HEK293 (cell line): ENCODE measurements around the gene FRMD4B.

ENCODE experiments used
- CTCF ChIA-PET: fragments of 350-600 bp; formaldehyde crosslinking; extraction: SDS; loops from one replicate; lab custom pipeline; 2021; ENCODE audit warnings: antibody characterized with exemption; lab: Yijun Ruan, JAX
- POLR2A ChIA-PET: fragments of 300-600 bp; formaldehyde crosslinking; extraction: SDS; loops from one replicate; lab custom pipeline; 2020; ENCODE audit warnings: antibody characterized with exemption, inconsistent platforms; lab: Yijun Ruan, JAX
- H3K27ac ChIP-seq: fragments of 200-500 bp; sonication (Bioruptor generic); 2 replicates; pipeline ENCODE4 v1.5.1; 2014; ENCODE audit warnings: low read depth, low read length, control low read depth, inconsistent platforms; ENCODE audit errors: extremely low read depth
- H3K36me3 ChIP-seq, 2 experiments: fragments of 200-500 bp in 1 of 2; sonication (Bioruptor generic) in 1 of 2; 1 replicate in 1 of 2; 2 replicates in 1 of 2; pipeline ENCODE4 v1.5.1; 2014 to 2017; ENCODE audit warnings: inconsistent platforms in 2 of 2, low read length in 2 of 2; ENCODE audit not compliant: control insufficient read depth in 2 of 2, insufficient read depth in 1 of 2
- H3K4me1 ChIP-seq: fragments of 200-500 bp; sonication (Bioruptor generic); 2 replicates; pipeline ENCODE4 v1.5.1; 2014; ENCODE audit warnings: mild to moderate bottlenecking, low read length, inconsistent platforms; ENCODE audit not compliant: control insufficient read depth, insufficient read depth
- H3K4me3 ChIP-seq: 2 replicates; pipeline ENCODE4 v1.5.1; 2011; ENCODE audit warnings: low read depth, mild to moderate bottlenecking, control low read depth, low read length, moderate library complexity
- H3K9me3 ChIP-seq: fragments of 200-500 bp; sonication (Bioruptor generic); 2 replicates; pipeline ENCODE4 v1.5.1; 2014; ENCODE audit warnings: low read depth, low read length, inconsistent platforms; ENCODE audit not compliant: control insufficient read depth, insufficient read depth
- BCL11B ChIP-seq: fragments of 450-650 bp; formaldehyde crosslinking; IDR thresholded peaks from 2 replicates; pipeline ENCODE4 v1.5.1; 2016; ENCODE audit warnings: low read depth, missing biosample characterization, missing genetic modification characterization
- FEZF1 ChIP-seq: fragments of 450-650 bp; formaldehyde crosslinking; IDR thresholded peaks from 2 replicates; pipeline ENCODE4 v1.5.1; 2016; ENCODE audit warnings: missing biosample characterization, missing genetic modification characterization
- PRDM1 ChIP-seq: fragments of 450-650 bp; formaldehyde crosslinking; IDR thresholded peaks from 2 replicates; pipeline ENCODE4; 2016; ENCODE audit warnings: missing biosample characterization, missing genetic modification characterization
- PRDM4 ChIP-seq: fragments of 450-650 bp; formaldehyde crosslinking; IDR thresholded peaks from 2 replicates; pipeline ENCODE4 v1.5.1; 2017; ENCODE audit warnings: missing biosample characterization, missing genetic modification characterization
- PRDM6 ChIP-seq: fragments of 450-650 bp; formaldehyde crosslinking; IDR thresholded peaks from 2 replicates; pipeline ENCODE4 v1.5.1; 2017; ENCODE audit warnings: missing biosample characterization, missing genetic modification characterization
- REST ChIP-seq: fragments of 450-650 bp; formaldehyde crosslinking; IDR thresholded peaks from 2 replicates; pipeline ENCODE4 v1.5.1; 2016; ENCODE audit warnings: missing biosample characterization, missing genetic modification characterization
- TCF7L2 ChIP-seq: IDR thresholded peaks from 2 replicates; pipeline ENCODE4 v1.6.1; 2011; ENCODE audit warnings: low read depth, mild to moderate bottlenecking, inconsistent platforms, low read length, moderate library complexity, borderline replicate concordance
- ZBTB20 ChIP-seq: fragments of 450-650 bp; formaldehyde crosslinking; IDR thresholded peaks from 2 replicates; pipeline ENCODE4 v1.5.1; 2016; ENCODE audit warnings: missing biosample characterization, missing genetic modification characterization
- ZBTB49 ChIP-seq: fragments of 450-650 bp; formaldehyde crosslinking; IDR thresholded peaks from 2 replicates; pipeline ENCODE4 v1.5.1; 2016; ENCODE audit warnings: missing biosample characterization, missing genetic modification characterization, low read depth
- ZNF155 ChIP-seq: fragments of 450-650 bp; formaldehyde crosslinking; IDR thresholded peaks from 2 replicates; pipeline ENCODE4 v1.5.1; 2016; ENCODE audit warnings: missing biosample characterization, missing genetic modification characterization
- ZNF335 ChIP-seq: fragments of 450-650 bp; formaldehyde crosslinking; conservative IDR thresholded peaks from 2 replicates; pipeline ENCODE4 v1.5.1; 2016; ENCODE audit warnings: missing biosample characterization, missing genetic modification characterization
- ZNF350 ChIP-seq: fragments of 450-650 bp; formaldehyde crosslinking; IDR thresholded peaks from 2 replicates; pipeline ENCODE4 v1.5.0; 2017; ENCODE audit warnings: missing biosample characterization, mild to moderate bottlenecking, missing genetic modification characterization
- ZNF354C ChIP-seq: fragments of 450-650 bp; formaldehyde crosslinking; IDR thresholded peaks from 2 replicates; pipeline ENCODE4 v1.5.1; 2016; ENCODE audit warnings: missing biosample characterization, missing genetic modification characterization, low read depth, borderline replicate concordance
- ZNF398 ChIP-seq: fragments of 450-650 bp; formaldehyde crosslinking; IDR thresholded peaks from 2 replicates; pipeline ENCODE4 v1.5.1; 2017; ENCODE audit warnings: missing biosample characterization, missing genetic modification characterization
- ZNF664 ChIP-seq: fragments of 450-650 bp; formaldehyde crosslinking; IDR thresholded peaks from 2 replicates; pipeline ENCODE4 v1.5.1; 2016; ENCODE audit warnings: missing biosample characterization, missing genetic modification characterization
- ZNF843 ChIP-seq: fragments of 450-650 bp; formaldehyde crosslinking; IDR thresholded peaks from 2 replicates; pipeline ENCODE4 v1.5.1; 2016; ENCODE audit warnings: missing biosample characterization, missing genetic modification characterization
- ZSCAN4 ChIP-seq: fragments of 450-650 bp; formaldehyde crosslinking; IDR thresholded peaks from 2 replicates; pipeline ENCODE4 v1.5.1; 2017; ENCODE audit warnings: missing biosample characterization, missing genetic modification characterization
- ZXDB ChIP-seq: fragments of 450-650 bp; formaldehyde crosslinking; IDR thresholded peaks from 2 replicates; pipeline ENCODE4 v1.5.1; 2016; ENCODE audit warnings: missing biosample characterization, missing genetic modification characterization

The FRMD4B gene

GRCh38 chr3:69172058-69172457 is 213.8 kb downstream of the FRMD4B start:
- Histone ChIP-seq H3K9me3 (no peaks in the 10 kb centered on the region), H3K36me3 (peaks cover 0 to 20% of the 10 kb centered on the region in 2 experiments; a peak in 1 of 3 replicates), H3K4me1 (peaks cover 8% of the 10 kb centered on the region), H3K4me3 (no peak overlapping the region), H3K27ac (no peak overlapping the region)
- POLR2A ChIA-PET = no interaction called here
- TF ChIP-seq ZNF664 (tag by site-specific recombination) = peak; percentile 61; the same call in 1 of the 2 replicates
- peak; percentile 82 for TF ChIP-seq PRDM6 (tag by site-specific recombination)
- peak; percentile 80 for TF ChIP-seq FEZF1 (tag by site-specific recombination)
- peak; percentile 60; the same call in 1 of the 2 replicates for TF ChIP-seq ZXDB (tag by site-specific recombination)
- TF ChIP-seq PRDM1 (tag by site-specific recombination) = no peak
- peak; percentile 31; the same call in 1 of the 2 replicates for TF ChIP-seq BCL11B (tag by site-specific recombination)
- TF ChIP-seq PRDM4 (tag by site-specific recombination) = peak; percentile 52; the same call in 1 of the 2 replicates
- no peak for TF ChIP-seq ZBTB20
- peak; percentile 89 for TF ChIP-seq ZNF843 (tag by site-specific recombination)
- TF ChIP-seq TCF7L2 = peak; percentile 72; the same call in 1 of the 2 replicates
- CTCF ChIA-PET = interaction anchor here (0.7 to 1.3 kb wide), 2 partner anchors 38 to 134 kb away, joined by 3 to 4 read pairs; no protein-coding TSS in a partner anchor

GRCh38 chr3:69166446-69166845 is 219.4 kb downstream of the FRMD4B start:
- Histone ChIP-seq H3K27ac (no peak overlapping the region), H3K4me3 (no peak overlapping the region), H3K36me3 (peaks cover 0 to 5% of the 10 kb centered on the region in 2 experiments; a peak in 1 of 3 replicates), H3K9me3 (no peaks in the 10 kb centered on the region), H3K4me1 (peaks cover 2% of the 10 kb centered on the region)
- CTCF ChIA-PET = interaction anchor here (1.3 to 1.5 kb wide), 2 partner anchors 140 to 259 kb away, joined by 3 to 13 read pairs; no protein-coding TSS in a partner anchor
- POLR2A ChIA-PET = no interaction called here
- no peak for TF ChIP-seq ZNF335 (tag by site-specific recombination)
- no peak for TF ChIP-seq ZNF664 (tag by site-specific recombination)
- TF ChIP-seq ZNF398 = no peak
- TF ChIP-seq ZBTB49 = no peak
- no peak for TF ChIP-seq ZNF350 (tag by site-specific recombination)
- TF ChIP-seq TCF7L2 = no peak
- no peak for TF ChIP-seq ZSCAN4 (tag by site-specific recombination)
- no peak for TF ChIP-seq ZNF155
- no peak for TF ChIP-seq REST
- TF ChIP-seq ZNF354C (tag by site-specific recombination) = no peak
